ENCODE measurements around the gene PCCA.

- TF ChIP-seq POLR2A (IDR thresholded peaks at IDR 0.05; ENCODE audit: low read depth, low read length) (no peak), POLR2AphosphoS5 (IDR thresholded peaks at IDR 0.05; ENCODE audit: low read depth, low read length) (no peak)
These were observed 456.2 kb downstream of the PCCA start for GRCh38 chr13:100544866-100545683.

Measured in GM12892 (cell line).